ENCODE measurements around the gene OBP2A.

GRCh38 chr9:135572233-135572632, 26.3 kb downstream of the OBP2A start:
- TF ChIP-seq CTCF (IDR thresholded peaks at IDR 0.05) = no peak
- TF ChIP-seq POLR2A (IDR thresholded peaks at IDR 0.05) = no peak
